Stimulated activated CD8-positive, alpha-beta memory T cell treated with anti-CD3 and anti-CD28 coated beads, Interleukin-15, amount 100 ng/mL, for 24 hours (primary cell): Measurements from ENCODE around the gene BLACAT1.
"Not testable (repeated sequence)": the region's sequence is repeated elsewhere in the genome, so short reads cannot be mapped to it uniquely, and the experiment has no call there.

ENCODE experiments used
- DNase-seq: peaks from one replicate; pipeline ENCODE4 v3.0.0-alpha.2; 2020; ENCODE audit warnings: low read depth

BLACAT1 gene

GRCh38 chr1:205407970-205408369, 47.9 kb downstream of the BLACAT1 start:
- no peak for DNase-seq

GRCh38 chr1:205406252-205406651, 49.6 kb downstream of the BLACAT1 start:
- not testable (repeated sequence) for DNase-seq
